Measurements from ENCODE around the gene TTLL11.

DNA sequence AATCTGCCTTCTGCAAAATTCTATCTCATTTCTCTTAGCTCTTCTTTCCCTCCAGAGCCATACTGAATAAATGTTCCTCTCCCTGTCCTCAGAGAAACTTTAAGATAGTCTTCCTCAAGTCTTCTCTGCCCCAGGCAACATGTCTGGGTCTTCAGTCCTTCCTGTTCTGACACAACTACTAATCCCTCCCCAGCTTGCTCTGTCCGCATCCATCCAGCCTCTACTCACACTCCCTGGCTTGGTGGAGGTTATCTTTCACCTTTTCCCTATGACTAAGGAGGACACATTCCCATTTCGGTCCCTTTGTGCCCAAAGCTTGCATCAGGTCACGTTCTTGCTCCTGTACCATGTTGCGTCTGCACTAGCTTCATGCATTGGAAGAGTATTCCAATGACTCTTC lies 143.3 kb downstream of the TTLL11 start:
- TF ChIP-seq, protein P1, sequence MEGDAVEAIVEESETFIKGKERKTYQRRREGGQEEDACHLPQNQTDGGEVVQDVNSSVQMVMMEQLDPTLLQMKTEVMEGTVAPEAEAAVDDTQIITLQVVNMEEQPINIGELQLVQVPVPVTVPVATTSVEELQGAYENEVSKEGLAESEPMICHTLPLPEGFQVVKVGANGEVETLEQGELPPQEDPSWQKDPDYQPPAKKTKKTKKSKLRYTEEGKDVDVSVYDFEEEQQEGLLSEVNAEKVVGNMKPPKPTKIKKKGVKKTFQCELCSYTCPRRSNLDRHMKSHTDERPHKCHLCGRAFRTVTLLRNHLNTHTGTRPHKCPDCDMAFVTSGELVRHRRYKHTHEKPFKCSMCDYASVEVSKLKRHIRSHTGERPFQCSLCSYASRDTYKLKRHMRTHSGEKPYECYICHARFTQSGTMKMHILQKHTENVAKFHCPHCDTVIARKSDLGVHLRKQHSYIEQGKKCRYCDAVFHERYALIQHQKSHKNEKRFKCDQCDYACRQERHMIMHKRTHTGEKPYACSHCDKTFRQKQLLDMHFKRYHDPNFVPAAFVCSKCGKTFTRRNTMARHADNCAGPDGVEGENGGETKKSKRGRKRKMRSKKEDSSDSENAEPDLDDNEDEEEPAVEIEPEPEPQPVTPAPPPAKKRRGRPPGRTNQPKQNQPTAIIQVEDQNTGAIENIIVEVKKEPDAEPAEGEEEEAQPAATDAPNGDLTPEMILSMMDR (IDR thresholded peaks at IDR 0.05) = no peak
- no peak for TF ChIP-seq POLR2A (IDR thresholded peaks at IDR 0.05)

All from upper lobe of left lung (tissue), 4 donors.